Small intestine (tissue), 7 donors: ENCODE measurements around the gene SMAD6. TPM values are rescaled to one million over a fixed set of nuclear protein-coding genes. Genes with fewer than 3 reads are reported as not detected.
"Not testable (repeated sequence)": the region's sequence is repeated elsewhere in the genome, so short reads cannot be mapped to it uniquely, and the experiment has no call there.

Source experiments
- DNase-seq, 2 donors: peaks; one replicate each; pipeline versions ENCODE4 v3.0.0 to v3.0.0-alpha.2; 2013
- FAIRE-seq: peaks from 2 replicates; lab custom pipeline; 2012; peaks lifted over from hg19 to GRCh38; lab: Jason Lieb, UNC
- H3K27ac ChIP-seq, 3 donors: one replicate each; pipeline ENCODE4 v1.5.1; 2013; ENCODE audit warnings: low read length in 2 of 3, mild to moderate bottlenecking in 2 of 3, control low read depth in 1 of 3, inconsistent platforms in 1 of 3, low read depth in 1 of 3, moderate library complexity in 1 of 3
- H3K27me3 ChIP-seq, 3 donors: one replicate each; pipeline ENCODE4 v1.6.1; 2013; ENCODE audit warnings: low read length in 3 of 3, inconsistent platforms in 1 of 3; ENCODE audit not compliant: control insufficient read depth in 3 of 3, insufficient read depth in 3 of 3
- H3K36me3 ChIP-seq, 3 donors: one replicate each; pipeline ENCODE4 v1.6.1; 2013; ENCODE audit warnings: low read length in 3 of 3, inconsistent platforms in 1 of 3, low read depth in 1 of 3, mild to moderate bottlenecking in 1 of 3, moderate library complexity in 1 of 3; ENCODE audit not compliant: control insufficient read depth in 3 of 3, insufficient read depth in 2 of 3
- H3K4me1 ChIP-seq, 3 donors: one replicate each; pipeline ENCODE4 v1.6.1; 2013; ENCODE audit warnings: low read length in 2 of 3, inconsistent platforms in 1 of 3, low read depth in 1 of 3, mild to moderate bottlenecking in 1 of 3, moderate library complexity in 1 of 3; ENCODE audit not compliant: control insufficient read depth in 3 of 3, insufficient read depth in 2 of 3
- H3K4me3 ChIP-seq, 3 donors: one replicate each; pipeline ENCODE4 v1.5.1; 2013; ENCODE audit warnings: low read length in 3 of 3, control low read depth in 1 of 3, inconsistent platforms in 1 of 3, low read depth in 1 of 3, mild to moderate bottlenecking in 1 of 3, moderate library complexity in 1 of 3
- H3K9me3 ChIP-seq, 2 donors: one replicate each; pipeline ENCODE4 v1.6.1; 2013; ENCODE audit warnings: low read depth in 1 of 2, low read length in 1 of 2; ENCODE audit not compliant: control insufficient read depth in 2 of 2, insufficient read depth in 1 of 2
- WGBS, 3 donors: extraction: QIAGEN DNeasy Blood & Tissue Kit; methylation state at CpG; one replicate each; pipeline ENCODE4 v1.1.7; 2013; 5-methylcytosine and 5-hydroxymethylcytosine counted together
- polyA plus RNA-seq, 4 donors: library from polyadenylated mRNA; stranded (reverse) in 3 of 4; unstranded in 1 of 4; fragments of 200-250 nt in 3 of 4; fragments of 120-200 nt in 1 of 4; gene quantifications; one replicate each; pipeline versions ENCODE4 v1.2.1 to v1.2.3, GENCODE V29; 2013
- donor health status: healthy with polysubstance abuse.
- donor health status: control.
- donor health status: control.
- donor health status: Bipolar disorder and iron deficiency.
- donor health status: healthy.

Gene SMAD6
- polyA plus RNA-seq, 4 donors, result 0.89 to 23.6 (median 10.4) TPM

DNA sequence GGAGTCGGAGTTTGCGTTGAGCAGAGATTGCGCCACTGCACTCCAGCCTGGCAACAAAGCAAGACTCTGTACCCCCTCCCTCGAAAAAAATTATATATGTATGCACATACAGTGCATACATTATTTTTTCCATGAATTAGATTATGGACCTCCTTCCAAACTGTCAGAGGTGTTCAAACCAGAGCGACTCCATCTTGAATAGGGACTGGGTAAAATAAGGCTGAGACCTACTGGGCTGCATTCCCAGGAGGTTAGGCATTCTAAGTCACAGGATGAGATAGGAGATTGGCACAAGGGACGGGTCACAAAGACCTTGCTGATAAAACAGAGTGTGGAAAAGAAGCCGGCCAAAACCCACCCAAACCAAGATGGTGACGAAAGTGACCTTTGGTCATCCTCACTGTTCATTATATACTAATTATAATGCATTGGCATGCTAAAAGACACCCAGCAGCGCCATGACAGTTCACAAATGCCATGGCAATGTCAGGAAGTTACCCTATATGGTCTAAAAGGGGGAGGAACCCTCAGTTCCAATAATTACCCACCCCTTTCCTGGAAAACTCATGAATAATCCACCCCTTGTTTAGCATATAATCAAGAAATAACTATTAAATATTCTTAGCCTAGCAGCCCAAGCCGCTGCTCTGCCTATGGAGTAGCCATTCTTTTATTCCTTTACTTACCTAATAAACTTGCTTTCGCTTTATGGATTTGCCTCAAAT is 126.9 kb downstream of the SMAD6 start:
- FAIRE-seq, result not testable (repeated sequence)
- 86 to 91% (median 88%) methylated on average over 11 of the region's 11 CpGs for WGBS, 3 donors

DNA sequence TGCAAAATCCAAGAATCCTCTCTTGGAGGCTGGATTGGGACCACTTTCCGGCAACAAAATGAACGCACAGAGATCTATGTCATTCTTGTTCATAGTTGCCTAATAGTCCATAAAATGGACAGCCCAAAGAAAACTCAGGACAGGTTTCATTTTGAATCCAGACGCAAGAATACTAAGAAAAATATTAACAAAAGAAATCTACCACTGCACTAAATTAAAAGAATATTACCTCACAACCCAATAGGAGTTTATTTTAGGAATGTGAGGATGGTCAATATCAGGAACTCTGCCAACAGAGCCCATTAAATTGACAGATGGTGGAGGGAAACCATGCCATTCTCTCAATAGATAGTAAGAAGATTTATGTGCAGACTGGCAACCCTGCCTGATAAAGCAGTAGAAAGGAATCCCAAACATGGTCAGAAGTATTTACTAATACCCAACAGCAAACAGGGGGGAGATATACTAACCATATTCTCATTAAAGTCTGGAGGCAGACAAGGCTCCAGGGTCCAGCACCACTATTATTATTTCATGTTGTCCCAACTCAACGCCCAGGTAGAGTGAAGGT is 127.6 kb downstream of the SMAD6 start:
- peaks cover 0 to 4% (median 0%) of the 10 kb centered on the region in 3 donors for H3K4me1 ChIP-seq
- FAIRE-seq, result no peak
- H3K36me3 ChIP-seq, result no peaks in the 10 kb centered on the region
- no peaks in the 10 kb centered on the region for H3K27me3 ChIP-seq
- 91 to 93% (median 91%) methylated on average over 4 of the region's 4 CpGs for WGBS, 3 donors
- no peak overlapping the region for H3K27ac ChIP-seq
- H3K9me3 ChIP-seq, result no peaks in the 10 kb centered on the region
- no peak overlapping the region for H3K4me3 ChIP-seq
- no peak for DNase-seq

More for the DNA sequence above, 126.9 kb downstream of the SMAD6 start:
- H3K36me3 ChIP-seq, H3K27me3 ChIP-seq, H3K27ac ChIP-seq, H3K9me3 ChIP-seq, H3K4me3 ChIP-seq, H3K4me1 ChIP-seq, DNase-seq: not testable (repeated sequence)

DNA sequence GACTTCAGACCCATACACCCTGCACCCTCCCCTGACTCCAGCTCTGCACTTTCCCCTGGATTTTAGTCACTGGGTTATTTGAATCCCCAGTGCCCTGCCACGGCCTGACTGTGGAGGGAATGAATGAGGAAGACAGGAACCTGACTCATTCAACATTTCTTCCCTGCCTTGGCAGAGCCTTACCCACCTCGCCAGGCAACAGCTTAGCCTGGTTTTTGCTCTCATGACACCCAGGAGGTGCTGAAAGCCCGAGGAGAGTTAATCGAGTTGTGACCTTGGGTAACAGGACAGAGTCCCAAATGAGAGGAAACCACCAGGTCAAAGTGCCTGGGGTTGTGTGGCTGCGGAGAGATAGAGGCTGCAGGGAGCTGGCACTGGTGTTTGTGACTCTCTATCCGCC is 128.3 kb downstream of the SMAD6 start:
- DNase-seq, result peak; percentile 37 to 65
- 27 to 71% (median 40%) methylated on average over 6 of the region's 6 CpGs for WGBS, 3 donors
- Histone ChIP-seq H3K27me3 (no peaks in the 10 kb centered on the region), H3K4me1 (peaks cover 0 to 7% (median 0%) of the 10 kb centered on the region in 3 donors), H3K9me3 (peaks cover 0 to 2% of the 10 kb centered on the region in 2 donors), H3K4me3 (no peak overlapping the region), H3K27ac (no peak overlapping the region), H3K36me3 (no peaks in the 10 kb centered on the region)
- FAIRE-seq, result no peak

DNA sequence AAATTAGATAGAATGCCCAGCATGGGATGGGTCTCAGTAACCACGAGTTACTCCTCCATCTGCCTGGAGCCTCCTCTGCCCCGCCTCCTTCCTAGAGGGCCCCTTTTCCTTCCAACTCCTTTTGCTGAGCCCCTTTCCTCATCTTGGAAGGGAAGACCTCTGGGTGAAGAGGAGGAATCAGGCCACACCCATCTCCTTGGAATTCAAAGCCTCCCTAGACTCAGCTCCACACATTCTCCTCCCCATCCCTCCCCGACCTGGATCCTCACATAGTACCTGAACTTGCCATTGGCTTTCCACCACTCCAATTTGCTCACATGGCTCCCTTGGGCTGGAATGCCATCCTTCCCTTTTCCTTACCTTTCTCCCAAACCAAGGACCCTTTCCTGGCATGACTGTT is 128.8 kb downstream of the SMAD6 start:
- Histone ChIP-seq H3K27me3 (no peaks in the 10 kb centered on the region), H3K4me1 (peaks cover 0 to 7% (median 0%) of the 10 kb centered on the region in 3 donors), H3K9me3 (peaks cover 0 to 7% of the 10 kb centered on the region in 2 donors), H3K4me3 (no peak overlapping the region), H3K27ac (no peak overlapping the region), H3K36me3 (no peaks in the 10 kb centered on the region)
- DNase-seq (no peak), FAIRE-seq (no peak)
- 64 to 87% (median 69%) methylated on average over 3 of the region's 3 CpGs for WGBS, 3 donors

DNA sequence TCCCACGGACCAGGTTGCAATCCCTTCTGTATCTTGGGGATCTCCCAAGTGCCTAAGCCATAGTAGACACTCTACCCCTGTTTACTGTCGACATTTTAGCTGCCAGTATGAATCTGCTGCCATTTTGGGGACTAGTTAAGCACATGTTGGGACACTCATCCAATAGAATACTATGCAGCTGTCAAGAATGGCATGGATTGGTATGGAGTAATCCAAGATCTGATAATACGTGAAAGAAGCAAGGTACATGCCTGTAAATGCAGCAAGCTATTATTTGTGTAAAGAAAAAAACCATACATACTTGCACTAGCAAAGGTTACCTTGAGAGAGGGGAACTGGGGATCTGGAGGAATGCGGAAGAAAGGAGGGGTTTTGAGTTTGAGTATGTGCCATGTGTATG is 129.3 kb downstream of the SMAD6 start:
- 83 to 91% (median 85%) methylated on average over 4 of the region's 4 CpGs for WGBS, 3 donors
- FAIRE-seq (no peak), DNase-seq (no peak)
- Histone ChIP-seq H3K4me1 (peaks cover 0 to 7% (median 0%) of the 10 kb centered on the region in 3 donors), H3K4me3 (no peak overlapping the region), H3K9me3 (peaks cover 0 to 8% of the 10 kb centered on the region in 2 donors), H3K36me3 (no peaks in the 10 kb centered on the region), H3K27me3 (no peaks in the 10 kb centered on the region), H3K27ac (no peak overlapping the region)

DNA sequence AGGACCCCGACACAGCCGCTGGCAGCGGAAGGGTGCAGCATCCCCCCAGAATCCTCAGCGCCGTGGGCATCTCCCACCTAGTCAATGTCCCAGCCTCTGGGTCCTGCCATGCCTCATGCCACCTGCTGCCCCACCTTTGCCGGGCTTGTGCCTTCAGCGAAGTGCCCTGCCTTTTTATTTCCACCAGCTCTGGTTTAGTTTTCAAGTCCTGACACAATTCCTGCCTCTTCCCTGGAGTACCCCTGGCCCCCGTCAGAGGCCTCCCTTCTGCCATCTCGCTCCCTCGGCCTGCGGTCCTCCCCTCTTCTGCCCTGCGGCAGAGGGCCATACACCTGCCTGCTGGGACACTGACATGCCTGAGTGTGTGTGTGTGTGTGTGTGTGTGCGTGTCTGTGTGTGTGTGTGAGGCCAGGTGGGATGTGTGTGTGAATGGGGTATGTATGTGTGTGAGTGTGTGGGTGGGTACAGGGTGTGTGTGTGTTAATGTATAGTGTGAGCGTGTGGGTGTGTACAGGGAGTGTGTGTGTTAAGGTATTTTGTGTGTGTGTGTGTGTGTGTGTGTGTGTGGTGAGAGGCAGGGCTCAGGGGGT is 129.9 kb downstream of the SMAD6 start:
- DNase-seq, result no peak
- FAIRE-seq, result no peak

More for the DNA sequence above, 129.9 kb downstream of the SMAD6 start:
- Histone ChIP-seq H3K27me3 (no peaks in the 10 kb centered on the region), H3K4me1 (peaks cover 0 to 7% (median 0%) of the 10 kb centered on the region in 3 donors), H3K4me3 (no peak overlapping the region), H3K36me3 (no peaks in the 10 kb centered on the region), H3K9me3 (peaks cover 0 to 8% of the 10 kb centered on the region in 2 donors), H3K27ac (no peak overlapping the region)
- 86 to 94% (median 88%) methylated on average over 14 of the region's 14 CpGs for WGBS, 3 donors

Other genes with a start within 250 kb of the SMAD6 start
- 10 to 100 TPM; 19.7 to 30.4 (median 26.1) TPM for gene SNAPC5, start 204.5 kb upstream of the SMAD6 start, polyA plus RNA-seq
- 1,000 to 10,000 TPM in 3 of 4 donors, 100 to 1,000 TPM in 1; 708 to 2,664 (median 2,021) TPM for gene RPL4, start 197.4 kb upstream of the SMAD6 start, polyA plus RNA-seq
- 10 to 100 TPM in 2 of 4 donors, 1 to 10 TPM in 2; 2.5 to 13.1 (median 8.5) TPM for gene ZWILCH, start 196.9 kb upstream of the SMAD6 start, polyA plus RNA-seq
- under 1 TPM in 1 of 4 donors, not detected in 3; 0.24 TPM for gene LCTL, start 136.2 kb upstream of the SMAD6 start, polyA plus RNA-seq